ENCODE measurements around the gene BAD. TPM values are rescaled to one million over a fixed set of nuclear protein-coding genes. Genes with fewer than 3 reads are reported as not detected.
A peak's percentile ranks its signal among the peaks of the same experiment; 100 is the strongest.

The BAD gene
- total RNA-seq, 1 experiment from 2014 or later: 34.7 TPM

DNA sequence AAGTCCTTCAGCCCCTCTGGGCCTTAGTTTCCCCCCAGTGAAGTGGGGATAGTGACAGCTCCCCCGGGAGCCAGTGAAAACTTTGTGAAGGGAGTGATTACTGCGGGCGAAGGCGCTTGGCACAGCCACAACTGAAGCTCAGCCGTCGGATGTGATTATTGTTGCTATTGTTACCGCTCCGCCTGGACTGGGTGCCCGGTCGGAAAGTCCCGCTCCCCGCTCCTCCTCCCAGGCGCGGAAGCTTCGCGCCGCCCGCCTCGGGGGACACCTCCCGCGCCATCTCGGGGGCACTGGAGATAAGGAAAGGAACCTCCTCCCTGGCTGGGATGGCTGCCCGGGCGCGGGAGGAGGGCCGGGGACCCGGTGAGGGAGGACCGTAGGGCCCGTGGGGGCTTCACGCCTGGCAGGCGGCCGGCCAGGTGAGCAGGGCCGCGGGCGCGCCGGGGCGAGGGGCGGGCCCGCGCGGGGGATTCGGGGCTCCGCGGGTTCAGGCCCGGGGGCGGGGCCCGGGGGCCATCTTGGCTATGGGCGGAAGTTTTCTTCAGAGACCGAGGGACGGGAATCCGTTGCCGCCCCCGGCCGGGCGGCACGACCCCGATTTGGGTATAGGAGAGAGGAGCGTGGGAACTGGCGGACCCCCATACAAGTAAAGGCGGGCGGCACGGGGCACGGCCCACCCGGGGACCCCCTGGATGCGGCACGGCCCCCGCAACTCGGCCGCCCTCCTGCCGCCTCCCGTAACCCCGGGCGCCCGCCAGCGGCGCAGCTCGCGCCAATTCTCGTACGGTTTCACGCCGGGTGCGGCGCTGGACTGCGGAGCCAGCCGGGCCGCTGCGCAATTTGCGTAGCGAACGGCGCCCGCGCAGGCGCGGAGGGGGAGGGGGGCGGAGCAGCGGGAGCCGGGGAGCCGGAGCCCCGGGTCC lies 758 bp upstream of the BAD start, which contains the start of gene GPR137 (continued):
- TF ChIP-seq, protein P1, sequence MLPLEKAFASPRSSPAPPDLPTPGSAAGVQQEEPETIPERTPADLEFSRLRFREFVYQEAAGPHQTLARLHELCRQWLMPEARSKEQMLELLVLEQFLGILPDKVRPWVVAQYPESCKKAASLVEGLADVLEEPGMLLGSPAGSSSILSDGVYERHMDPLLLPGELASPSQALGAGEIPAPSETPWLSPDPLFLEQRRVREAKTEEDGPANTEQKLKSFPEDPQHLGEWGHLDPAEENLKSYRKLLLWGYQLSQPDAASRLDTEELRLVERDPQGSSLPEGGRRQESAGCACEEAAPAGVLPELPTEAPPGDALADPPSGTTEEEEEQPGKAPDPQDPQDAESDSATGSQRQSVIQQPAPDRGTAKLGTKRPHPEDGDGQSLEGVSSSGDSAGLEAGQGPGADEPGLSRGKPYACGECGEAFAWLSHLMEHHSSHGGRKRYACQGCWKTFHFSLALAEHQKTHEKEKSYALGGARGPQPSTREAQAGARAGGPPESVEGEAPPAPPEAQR (CRISPR knock-in tag; IDR thresholded peaks at IDR 0.05): no peak

DNA sequence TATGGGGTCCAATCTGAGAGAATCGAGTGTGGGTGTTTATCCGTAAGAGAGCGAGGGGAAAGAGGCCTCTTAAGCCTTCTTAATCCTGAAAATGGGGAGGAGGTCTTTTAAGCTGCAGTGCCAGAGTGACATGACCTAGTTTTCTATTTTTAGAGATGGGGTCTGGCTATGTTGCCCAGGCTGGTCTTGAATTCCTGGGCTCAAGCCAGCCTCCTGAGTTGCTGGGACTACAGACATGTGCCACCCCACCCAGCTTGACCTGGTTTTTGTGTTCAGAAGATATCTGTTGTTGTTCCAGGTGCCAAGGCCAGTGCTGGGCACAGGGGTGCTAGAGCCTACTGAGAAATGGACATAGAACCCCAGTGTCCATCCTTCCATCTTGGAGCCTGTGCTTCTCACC lies 1.4 kb downstream of the BAD start:
- H3K27ac Mint-ChIP-seq: no peak overlapping the region
- CTCF ChIA-PET: interaction anchor here (0.5 to 12.5 kb wide), 6 partner anchors 11 to 74 kb away, joined by 3 to 151 read pairs (median 11); partner anchors contain the start of genes ESRRA, PRDX5 and TRMT112
- no peak for TF ChIP-seq TP53 (CRISPR knock-in tag; IDR thresholded peaks at IDR 0.05)
- TF ChIP-seq ZNF121 (CRISPR knock-in tag; IDR thresholded peaks at IDR 0.05): peak; percentile 9; the same call in 1 of the 2 replicates

GRCh38 chr11:64281957-64282770 lies 2.3 kb downstream of the BAD start:
- no peak for ATAC-seq
- H3K9me3 Mint-ChIP-seq: no peaks in the 10 kb centered on the region
- TF ChIP-seq KAT7 (CRISPR knock-in tag; IDR thresholded peaks at IDR 0.05; ENCODE audit: borderline replicate concordance) (no peak), JAZF1 (CRISPR knock-in tag; IDR thresholded peaks at IDR 0.05) (no peak), EMX1 (CRISPR knock-in tag; IDR thresholded peaks at IDR 0.05) (no peak)
- peaks cover 2% of the 10 kb centered on the region; the same call in 1 of the 2 replicates for H3K27me3 Mint-ChIP-seq (ENCODE audit: low read depth)
- peaks cover 12% of the 10 kb centered on the region for H3K36me3 Mint-ChIP-seq
- ChIA-PET POLR2A (interaction anchor here (0.6 kb wide), 2 partner anchors 30 to 974 kb away, joined by 3 to 4 read pairs; no protein-coding TSS in a partner anchor), CTCF (interaction anchor here (0.7 to 12.5 kb wide), 2 partner anchors 15 to 21 kb away, joined by 4 to 151 read pairs; partner anchors contain the start of gene ESRRA)
- no peak for DNase-seq (ENCODE audit: low spot score)
- no peak overlapping the region for H3K27ac Mint-ChIP-seq
- H3K4me3 Mint-ChIP-seq: no peak overlapping the region
- peaks cover 8% of the 10 kb centered on the region for H3K4me1 Mint-ChIP-seq

More for the DNA sequence above, 1.4 kb downstream of the BAD start:
- peak overlapping the region; percentile 45 for H3K4me3 Mint-ChIP-seq
- H3K9me3 Mint-ChIP-seq: no peaks in the 10 kb centered on the region
- H3K4me1 Mint-ChIP-seq: peaks cover 8% of the 10 kb centered on the region
- no peak for ATAC-seq
- H3K27me3 Mint-ChIP-seq (ENCODE audit: low read depth): peaks cover 2% of the 10 kb centered on the region; the same call in 1 of the 2 replicates
- POLR2A ChIA-PET: interaction anchor here (0.6 kb wide), 1 partner anchor 975 kb away, joined by 3 read pairs; no protein-coding TSS in a partner anchor
- DNase-seq (ENCODE audit: low spot score): no peak
- peaks cover 12% of the 10 kb centered on the region for H3K36me3 Mint-ChIP-seq

DNA sequence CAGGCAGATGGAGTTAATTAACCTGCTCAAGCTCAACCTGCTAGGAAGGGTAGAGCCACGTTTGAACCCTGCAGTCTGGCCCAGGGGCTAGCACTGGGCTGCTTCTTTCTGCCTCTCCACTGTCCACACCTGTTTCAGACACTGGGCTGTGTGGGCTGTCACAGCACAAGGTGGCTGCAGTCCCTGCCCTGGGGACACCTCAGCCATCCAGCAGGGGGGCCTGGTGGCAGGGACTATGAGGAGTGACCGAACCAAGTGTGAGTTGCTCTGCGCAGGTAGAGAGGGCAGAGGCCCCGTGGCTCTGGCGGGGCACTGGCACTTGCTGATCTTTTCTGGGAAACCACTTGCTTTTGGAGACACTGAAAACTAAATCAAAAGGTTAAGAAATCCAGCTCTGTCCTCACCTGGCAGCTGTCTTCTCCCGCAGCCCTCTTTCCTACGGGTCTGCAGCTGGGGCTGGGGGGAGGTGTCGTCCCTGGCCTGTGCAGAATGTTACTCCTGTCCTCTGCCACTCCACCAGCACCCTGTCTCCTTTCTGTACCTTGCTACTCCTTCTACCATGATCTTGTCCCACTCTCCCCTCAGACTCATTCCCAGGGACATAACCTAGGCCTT lies 5.8 kb downstream of the BAD start:
- Mint-ChIP-seq H3K27ac (peak overlapping the region; percentile 12; the same call in 1 of the 2 replicates), H3K4me1 (peaks cover 19% of the 10 kb centered on the region), H3K4me3 (no peak overlapping the region), H3K9me3 (no peaks in the 10 kb centered on the region), H3K27me3 (ENCODE audit: low read depth) (no peaks in the 10 kb centered on the region), H3K36me3 (peaks cover 12% of the 10 kb centered on the region)
- DNase-seq (ENCODE audit: low spot score) (no peak), ATAC-seq (no peak)
- ChIA-PET CTCF (interaction anchor here (0.6 to 4.0 kb wide), 8 partner anchors 8 to 441 kb away, joined by 3 to 24 read pairs (median 4); partner anchors contain the start of genes CATSPERZ, ESRRA, KCNK4 and PLCB3), POLR2A (no interaction called here)
- TF ChIP-seq TEAD4 (CRISPR knock-in tag; IDR thresholded peaks at IDR 0.05) (no peak), FOXP1 (CRISPR knock-in tag; IDR thresholded peaks at IDR 0.05; ENCODE audit: borderline replicate concordance) (no peak), NFATC4 (CRISPR knock-in tag; IDR thresholded peaks at IDR 0.05) (no peak), ZNF396 (CRISPR knock-in tag; IDR thresholded peaks at IDR 0.05; ENCODE audit: borderline replicate concordance) (no peak), JAZF1 (CRISPR knock-in tag; IDR thresholded peaks at IDR 0.05) (no peak), ZNF232 (CRISPR knock-in tag; IDR thresholded peaks at IDR 0.05) (no peak), NFYB (CRISPR knock-in tag; conservative IDR thresholded peaks at IDR 0.05; ENCODE audit: low read depth) (no peak)
